ENCODE measurements around the gene MTCH1. TPM values are rescaled to one million over a fixed set of nuclear protein-coding genes. Genes with fewer than 3 reads are reported as not detected.

The MTCH1 gene
- total RNA-seq, 1 experiment from 2014 or later, result 78.2 TPM

DNA sequence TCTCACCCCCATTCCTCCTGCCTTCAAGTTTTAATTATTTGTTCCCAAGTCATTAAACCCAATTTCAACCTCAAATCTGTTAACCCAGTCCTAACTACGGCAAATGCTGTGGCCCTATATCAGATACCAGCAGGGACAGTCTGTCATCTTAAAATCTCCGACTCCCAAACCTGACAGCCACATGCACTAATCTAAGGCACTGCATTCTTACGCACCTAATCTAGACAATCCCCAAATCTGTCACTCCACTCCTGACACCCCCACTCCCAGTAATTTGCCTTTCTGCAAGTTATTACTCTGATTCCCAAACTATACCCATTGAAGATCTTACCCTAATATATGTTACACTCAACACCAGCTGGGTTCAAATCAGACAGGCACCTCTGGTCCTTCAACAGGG is 2.5 kb downstream of the MTCH1 start:
- CTCF ChIA-PET, result interaction anchor here (0.7 kb wide), 1 partner anchor 66 kb away, joined by 3 read pairs; no protein-coding TSS in a partner anchor
- POLR2A ChIA-PET, result no interaction called here
- no peak overlapping the region for H3K4me3 Mint-ChIP-seq (ENCODE audit: unreplicated experiment)
- no peaks in the 10 kb centered on the region for H3K9me3 Mint-ChIP-seq (ENCODE audit: unreplicated experiment)
- no peaks in the 10 kb centered on the region for H3K36me3 Mint-ChIP-seq (ENCODE audit: insufficient read depth, unreplicated experiment)
- peaks cover 20% of the 10 kb centered on the region for H3K4me1 Mint-ChIP-seq (ENCODE audit: insufficient read depth, unreplicated experiment)
- intact Hi-C loops (cut with micrococcal nuclease), result no loop called here
- TF ChIP-seq, protein P1, sequence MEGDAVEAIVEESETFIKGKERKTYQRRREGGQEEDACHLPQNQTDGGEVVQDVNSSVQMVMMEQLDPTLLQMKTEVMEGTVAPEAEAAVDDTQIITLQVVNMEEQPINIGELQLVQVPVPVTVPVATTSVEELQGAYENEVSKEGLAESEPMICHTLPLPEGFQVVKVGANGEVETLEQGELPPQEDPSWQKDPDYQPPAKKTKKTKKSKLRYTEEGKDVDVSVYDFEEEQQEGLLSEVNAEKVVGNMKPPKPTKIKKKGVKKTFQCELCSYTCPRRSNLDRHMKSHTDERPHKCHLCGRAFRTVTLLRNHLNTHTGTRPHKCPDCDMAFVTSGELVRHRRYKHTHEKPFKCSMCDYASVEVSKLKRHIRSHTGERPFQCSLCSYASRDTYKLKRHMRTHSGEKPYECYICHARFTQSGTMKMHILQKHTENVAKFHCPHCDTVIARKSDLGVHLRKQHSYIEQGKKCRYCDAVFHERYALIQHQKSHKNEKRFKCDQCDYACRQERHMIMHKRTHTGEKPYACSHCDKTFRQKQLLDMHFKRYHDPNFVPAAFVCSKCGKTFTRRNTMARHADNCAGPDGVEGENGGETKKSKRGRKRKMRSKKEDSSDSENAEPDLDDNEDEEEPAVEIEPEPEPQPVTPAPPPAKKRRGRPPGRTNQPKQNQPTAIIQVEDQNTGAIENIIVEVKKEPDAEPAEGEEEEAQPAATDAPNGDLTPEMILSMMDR (IDR thresholded peaks at IDR 0.05; ENCODE audit: unreplicated experiment), result no peak
- BruUV-seq (replicated peaks), result no TSS peak
- DNase-seq (ENCODE audit: unreplicated experiment), result no peak
- H3K27ac Mint-ChIP-seq (ENCODE audit: low read depth, unreplicated experiment), result no peak overlapping the region
- H3K27me3 Mint-ChIP-seq (ENCODE audit: insufficient read depth, unreplicated experiment), result no peaks in the 10 kb centered on the region

DNA sequence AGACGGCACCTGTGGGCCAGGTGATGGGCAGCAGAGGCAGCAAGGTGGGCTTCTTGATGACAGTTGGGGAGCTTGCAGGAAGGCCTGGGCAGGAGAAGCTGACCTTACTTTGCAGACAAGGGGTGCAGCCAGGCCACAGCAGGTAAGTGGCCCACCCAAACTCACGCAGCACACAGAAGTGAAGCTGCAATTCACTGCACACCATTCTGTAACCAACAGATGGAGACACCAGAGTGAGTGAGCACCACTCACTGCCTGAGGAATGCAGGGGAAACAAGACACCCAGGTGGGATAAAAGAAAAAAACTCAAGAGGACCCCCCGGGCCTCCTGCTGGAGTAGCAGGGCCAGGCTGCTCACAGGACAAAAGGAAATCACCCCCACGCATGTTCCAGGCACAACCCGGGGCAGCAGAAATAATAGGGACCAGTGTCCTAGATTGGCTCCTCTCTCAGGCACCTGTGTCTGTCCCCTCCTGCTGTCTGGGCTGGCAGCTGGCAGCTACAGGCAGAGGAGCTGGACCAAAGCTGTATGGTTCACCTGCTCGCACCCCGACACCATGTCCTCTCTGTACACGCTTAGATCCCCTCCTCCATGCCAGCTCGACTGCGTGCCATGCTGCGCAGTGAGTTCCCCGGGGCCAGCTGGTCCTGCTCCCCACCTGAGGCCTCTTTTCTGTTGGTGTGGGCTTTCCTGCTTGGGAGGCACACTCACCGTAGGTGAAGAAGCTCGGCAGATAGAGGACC is 4.9 kb downstream of the MTCH1 start:
- no peaks in the 10 kb centered on the region for H3K27me3 Mint-ChIP-seq (ENCODE audit: insufficient read depth, unreplicated experiment)
- no peak for DNase-seq (ENCODE audit: unreplicated experiment)
- POLR2A ChIA-PET, result interaction anchor here (0.5 kb wide), 1 partner anchor 15 kb away, joined by 3 read pairs; no protein-coding TSS in a partner anchor
- peaks cover 14% of the 10 kb centered on the region for H3K4me1 Mint-ChIP-seq (ENCODE audit: insufficient read depth, unreplicated experiment)
- TF ChIP-seq, protein P1 (IDR thresholded peaks at IDR 0.05; ENCODE audit: unreplicated experiment), result no peak
- no peak overlapping the region for H3K27ac Mint-ChIP-seq (ENCODE audit: low read depth, unreplicated experiment)
- BruUV-seq (replicated peaks), result no TSS peak
- CTCF ChIA-PET, result interaction anchor here (2.2 kb wide), 1 partner anchor 37 kb away, joined by 6 read pairs; no protein-coding TSS in a partner anchor
- H3K4me3 Mint-ChIP-seq (ENCODE audit: unreplicated experiment), result no peak overlapping the region
- peaks cover 15% of the 10 kb centered on the region for H3K36me3 Mint-ChIP-seq (ENCODE audit: insufficient read depth, unreplicated experiment)
- no peaks in the 10 kb centered on the region for H3K9me3 Mint-ChIP-seq (ENCODE audit: unreplicated experiment)
- intact Hi-C loops (cut with micrococcal nuclease), result no loop called here

DNA sequence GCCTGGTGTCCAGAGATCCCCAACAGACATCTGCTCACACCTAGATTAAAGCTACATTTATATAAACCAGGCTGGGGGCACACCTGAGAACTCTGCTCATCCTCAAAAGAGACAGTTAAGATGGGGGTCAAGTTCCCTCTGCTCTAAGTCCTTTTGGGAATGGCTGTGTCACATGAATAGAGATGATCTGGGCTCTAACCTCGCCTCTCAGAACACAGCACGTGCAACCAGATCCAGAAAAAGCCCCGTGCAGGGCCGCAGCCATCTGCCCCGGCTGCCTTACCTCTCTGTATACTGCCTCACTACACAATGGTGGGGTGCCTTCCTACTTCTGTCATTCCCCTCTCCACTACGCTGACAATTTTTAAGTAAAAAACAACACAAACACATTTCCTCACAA is 5.9 kb downstream of the MTCH1 start:
- Mint-ChIP-seq H3K27ac (ENCODE audit: low read depth, unreplicated experiment) (no peak overlapping the region), H3K27me3 (ENCODE audit: insufficient read depth, unreplicated experiment) (no peaks in the 10 kb centered on the region), H3K36me3 (ENCODE audit: insufficient read depth, unreplicated experiment) (peaks cover 23% of the 10 kb centered on the region), H3K4me1 (ENCODE audit: insufficient read depth, unreplicated experiment) (peaks cover 14% of the 10 kb centered on the region), H3K4me3 (ENCODE audit: unreplicated experiment) (no peak overlapping the region), H3K9me3 (ENCODE audit: unreplicated experiment) (no peaks in the 10 kb centered on the region)
- TF ChIP-seq, protein P1 (IDR thresholded peaks at IDR 0.05; ENCODE audit: unreplicated experiment), result no peak
- intact Hi-C loops (cut with micrococcal nuclease), result no loop called here
- TSS peak; percentile 11 for BruUV-seq (replicated peaks)
- ChIA-PET POLR2A (no interaction called here), CTCF (interaction anchor here (2.2 kb wide), 1 partner anchor 38 kb away, joined by 6 read pairs; no protein-coding TSS in a partner anchor)
- DNase-seq (ENCODE audit: unreplicated experiment), result no peak

DNA sequence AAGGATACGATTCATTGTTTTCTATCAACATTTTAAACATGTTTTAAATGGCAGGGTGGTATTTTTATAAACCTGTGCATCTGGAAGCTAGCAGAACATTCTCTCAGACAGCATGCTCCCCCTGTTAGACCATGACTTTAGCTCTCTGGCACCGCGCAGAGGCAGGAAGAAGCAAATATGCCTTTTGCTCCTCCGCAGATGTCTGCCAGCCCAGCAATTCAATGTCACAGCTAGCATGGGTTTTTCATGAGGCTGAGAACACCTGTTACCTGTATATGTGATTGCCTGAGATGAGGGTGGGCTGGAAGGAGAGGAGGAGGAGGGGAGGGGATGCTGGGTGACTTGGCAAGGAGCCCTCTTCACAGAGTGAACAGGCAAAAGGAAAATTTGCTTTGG is 6.7 kb downstream of the MTCH1 start:
- no TSS peak for BruUV-seq (replicated peaks)
- Mint-ChIP-seq H3K4me1 (ENCODE audit: insufficient read depth, unreplicated experiment) (peaks cover 14% of the 10 kb centered on the region), H3K4me3 (ENCODE audit: unreplicated experiment) (no peak overlapping the region), H3K9me3 (ENCODE audit: unreplicated experiment) (no peaks in the 10 kb centered on the region), H3K36me3 (ENCODE audit: insufficient read depth, unreplicated experiment) (peaks cover 31% of the 10 kb centered on the region), H3K27ac (ENCODE audit: low read depth, unreplicated experiment) (no peak overlapping the region), H3K27me3 (ENCODE audit: insufficient read depth, unreplicated experiment) (no peaks in the 10 kb centered on the region)
- TF ChIP-seq, protein P1 (IDR thresholded peaks at IDR 0.05; ENCODE audit: unreplicated experiment), result no peak
- intact Hi-C loops (cut with micrococcal nuclease), result no loop called here
- POLR2A ChIA-PET, result no interaction called here
- DNase-seq (ENCODE audit: unreplicated experiment), result no peak
- CTCF ChIA-PET, result interaction anchor here (0.6 kb wide), 1 partner anchor 90 kb away, joined by 3 read pairs; no protein-coding TSS in a partner anchor

All from MCF 10A (cell line).